ENCODE measurements around the gene KYNU.
A peak's percentile ranks its signal among the peaks of the same experiment; 100 is the strongest.
"Not testable (repeated sequence)": the region's sequence is repeated elsewhere in the genome, so short reads cannot be mapped to it uniquely, and the experiment has no call there.

Gene KYNU

GRCh38 chr2:143034292-143035074, 157.0 kb downstream of the KYNU start:
- peak; percentile 93 for DNase-seq

GRCh38 chr2:143051465-143051864, 174.0 kb downstream of the KYNU start:
- no peak for DNase-seq

- DNase-seq, result not testable (repeated sequence)
These were observed 176.0 kb downstream of the KYNU start for GRCh38 chr2:143053437-143053836.

GRCh38 chr2:143056550-143056949, 179.1 kb downstream of the KYNU start:
- no peak for DNase-seq

- DNase-seq, result no peak
These were observed 181.4 kb downstream of the KYNU start for GRCh38 chr2:143058851-143059250.

GRCh38 chr2:143063612-143064200, 186.2 kb downstream of the KYNU start:
- DNase-seq, result no peak

GRCh38 chr2:143068094-143068493, 190.6 kb downstream of the KYNU start:
- DNase-seq, result peak; percentile 29

- DNase-seq, result no peak
These were observed 191.0 kb downstream of the KYNU start for GRCh38 chr2:143068509-143068908.

- DNase-seq, result no peak
These were observed 193.2 kb downstream of the KYNU start for GRCh38 chr2:143070704-143071103.

- DNase-seq, result no peak
These were observed 193.9 kb downstream of the KYNU start for GRCh38 chr2:143071185-143071876.

- not testable (repeated sequence) for DNase-seq
These were observed 197.4 kb downstream of the KYNU start for GRCh38 chr2:143074913-143075312.

GRCh38 chr2:143075711-143076110, 198.2 kb downstream of the KYNU start:
- no peak for DNase-seq

- peak; percentile 6 for DNase-seq
These were observed 200.6 kb downstream of the KYNU start for GRCh38 chr2:143078104-143078503.

- DNase-seq, result no peak
These were observed 204.2 kb downstream of the KYNU start for GRCh38 chr2:143081616-143082015.

GRCh38 chr2:143083636-143084035, 206.2 kb downstream of the KYNU start:
- DNase-seq, result no peak

GRCh38 chr2:143084462-143084861, 207.0 kb downstream of the KYNU start:
- DNase-seq, result no peak

GRCh38 chr2:143085125-143085784, 207.8 kb downstream of the KYNU start:
- no peak for DNase-seq

- DNase-seq, result no peak
These were observed 209.6 kb downstream of the KYNU start for GRCh38 chr2:143087033-143087432.

- no peak for DNase-seq
These were observed 210.9 kb downstream of the KYNU start for GRCh38 chr2:143088388-143088787.

- not testable (repeated sequence) for DNase-seq
These were observed 212.1 kb downstream of the KYNU start for GRCh38 chr2:143089520-143089919.

Measured in NCI-H2171 treated with DMSO at 0.1 percent for 48 hours (cell line).